NCI-H146 treated with DMSO at 0.1 percent for 48 hours (cell line): Measurements from ENCODE around the gene RTL3.

Source experiments
- DNase-seq: peaks from one replicate; lab custom pipeline; 2025; ENCODE audit not compliant: unreplicated experiment; lab: John Stamatoyannopoulos, UW

The RTL3 gene

DNA sequence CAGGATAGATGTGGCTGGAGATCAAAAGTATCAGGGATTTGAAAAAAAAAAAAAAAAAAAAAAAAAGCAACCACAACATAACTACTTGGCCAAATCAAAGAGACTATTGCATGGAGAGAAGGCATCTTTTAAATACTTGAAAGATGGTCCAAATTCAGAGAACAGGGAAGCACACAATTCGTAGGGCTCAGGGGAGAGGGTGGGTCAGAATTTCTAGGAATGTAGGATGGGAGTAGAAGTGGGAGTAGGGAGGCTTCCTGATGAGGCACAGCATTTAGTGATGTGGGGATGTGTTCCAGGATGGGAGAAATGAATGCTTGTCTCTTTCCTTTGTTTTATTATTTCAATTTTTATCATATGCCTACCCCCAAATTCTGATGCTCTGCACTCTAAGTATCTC is 36.3 kb downstream of the RTL3 start:
- DNase-seq = no peak

DNA sequence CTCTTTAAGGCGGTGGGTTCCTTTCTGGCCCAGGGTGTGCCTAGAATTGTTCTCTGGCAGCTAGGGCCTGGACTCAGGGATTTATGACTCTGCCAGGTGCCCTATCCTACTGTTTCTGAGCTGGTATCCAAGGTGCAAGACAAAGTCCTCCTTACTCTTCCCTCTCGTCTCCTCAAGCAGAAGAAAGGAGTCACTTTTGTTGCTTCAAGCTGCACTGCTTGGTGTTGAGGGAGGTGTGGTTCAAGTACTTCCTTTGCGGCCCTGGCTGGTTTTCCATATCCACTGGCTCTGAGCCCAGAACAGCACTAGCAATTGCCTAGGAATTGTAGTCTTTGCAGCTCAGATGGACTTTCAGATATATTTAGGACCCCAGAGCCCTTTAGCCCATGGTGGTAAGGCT is 39.3 kb downstream of the RTL3 start:
- DNase-seq = no peak

DNA sequence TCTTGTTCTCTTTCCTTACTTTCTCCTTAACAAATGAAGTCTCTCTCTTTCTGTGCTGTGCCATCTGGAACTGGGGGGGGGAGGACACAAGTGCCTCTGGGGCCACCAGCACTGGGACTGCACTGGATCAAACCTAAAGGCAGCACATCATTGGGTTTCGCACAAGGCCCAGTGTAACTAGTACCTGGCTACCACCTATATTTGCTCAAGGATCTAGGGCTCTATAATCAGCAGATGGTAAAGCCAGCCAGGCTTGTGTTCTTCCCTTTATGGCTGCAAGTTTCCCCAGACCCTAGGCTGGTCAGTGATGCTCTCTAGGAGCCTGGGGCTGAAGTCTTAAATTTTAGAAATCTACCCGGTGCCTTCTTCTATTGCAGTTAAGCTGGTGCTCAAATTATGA is 40.1 kb downstream of the RTL3 start:
- no peak for DNase-seq

DNA sequence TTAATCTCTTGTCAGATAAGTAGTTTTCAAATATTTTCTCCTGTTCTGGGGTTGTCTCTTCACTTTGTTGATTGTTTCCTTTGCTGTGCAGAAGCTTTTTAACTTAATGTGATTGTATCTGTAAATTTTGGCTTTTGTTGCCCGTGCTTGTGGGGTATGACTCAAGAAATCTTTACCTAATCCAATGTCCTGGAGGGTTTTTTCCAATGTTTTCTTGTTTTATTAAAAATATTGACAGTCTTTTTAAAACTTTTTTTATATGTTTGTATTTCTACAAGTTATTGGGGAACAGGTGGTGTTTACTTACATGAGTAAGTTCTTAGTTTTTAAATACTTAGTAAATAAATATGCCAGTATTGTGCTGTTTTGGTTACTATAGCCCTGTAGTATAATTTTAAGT is 44.9 kb downstream of the RTL3 start:
- no peak for DNase-seq
